HG03139 (cell line): ENCODE data around the gene MOB3A.

Experiments used
- ATAC-seq: cut with Tn5 transposase; IDR thresholded peaks from one replicate; pipeline ENCODE4 v1.9.1; 2021; ENCODE audit not compliant: unreplicated experiment

Gene MOB3A

DNA sequence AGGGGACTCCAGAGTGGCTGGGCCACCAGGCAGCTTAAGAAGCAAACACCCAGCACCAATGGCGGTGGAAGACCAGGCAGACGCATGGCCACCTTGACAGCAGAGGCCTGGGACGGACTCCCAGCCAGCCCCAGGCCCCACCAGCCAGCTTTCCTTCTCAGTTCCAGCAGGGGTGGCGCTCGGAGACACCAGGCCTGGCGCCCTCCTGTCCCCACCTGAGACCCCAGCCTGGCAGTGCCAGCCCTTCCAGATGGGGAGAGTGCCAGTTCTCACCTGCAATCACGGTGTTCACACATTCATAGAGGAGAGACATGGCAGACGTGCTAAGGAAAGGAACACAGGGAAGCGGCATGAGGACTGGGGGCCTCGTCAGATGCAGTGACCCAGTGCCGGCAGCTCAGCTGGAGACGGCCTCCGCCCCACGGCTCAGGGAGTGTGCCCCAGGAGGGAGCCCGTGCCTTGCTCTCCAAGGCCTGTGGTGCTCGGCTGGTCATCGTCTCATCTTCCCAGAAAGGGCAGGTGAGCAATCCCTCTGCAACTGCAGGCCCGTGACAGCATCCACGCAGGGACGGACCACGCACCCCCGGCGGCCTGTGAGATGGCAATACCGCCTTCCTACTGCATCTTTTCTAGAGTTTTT lies 30.9 kb upstream of the MOB3A start:
- no peak for ATAC-seq

GRCh38 chr19:2123682-2124387 lies 27.7 kb upstream of the MOB3A start:
- ATAC-seq, result no peak

DNA sequence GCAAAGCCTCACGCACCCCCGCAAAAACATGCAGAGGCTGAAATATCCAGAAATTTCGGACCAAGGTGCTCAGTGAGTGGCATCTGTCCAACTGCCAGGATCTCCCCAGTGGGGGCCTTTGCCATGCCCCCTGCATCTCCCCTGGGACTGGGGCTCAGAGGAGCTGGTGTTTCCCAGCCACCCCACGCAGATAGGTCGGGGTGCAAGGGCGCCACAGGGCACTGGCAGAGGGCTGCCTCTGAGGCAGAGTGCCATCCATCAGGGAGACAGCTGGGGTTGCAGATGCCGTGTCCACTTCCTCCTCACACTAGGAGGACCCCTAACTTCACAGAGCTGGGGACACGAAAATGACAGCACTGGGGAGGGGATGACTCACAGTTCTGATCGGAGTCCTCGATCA lies 26.9 kb upstream of the MOB3A start:
- ATAC-seq, result no peak

DNA sequence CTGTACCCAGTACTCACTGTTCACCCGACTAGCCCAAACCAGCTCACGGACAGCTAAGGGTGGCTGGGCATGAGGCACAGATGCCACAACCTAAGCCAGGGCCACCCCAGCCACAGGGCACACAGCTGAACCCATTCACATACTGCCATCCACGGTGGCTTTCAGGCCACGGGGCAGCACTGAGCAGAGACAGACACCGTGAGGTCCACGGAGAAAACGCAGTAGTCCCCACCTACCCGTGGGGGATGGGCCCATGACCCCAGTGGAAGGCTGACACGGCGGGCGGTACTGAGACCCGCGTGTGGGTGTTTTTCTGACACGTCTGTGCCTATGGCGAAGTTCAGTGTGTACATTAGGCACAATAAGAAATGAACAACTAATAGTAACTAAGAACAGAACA lies 26.1 kb upstream of the MOB3A start:
- no peak for ATAC-seq

- no peak for ATAC-seq
Observed at GRCh38 chr19:2121416-2122051, 25.4 kb upstream of the MOB3A start.

DNA sequence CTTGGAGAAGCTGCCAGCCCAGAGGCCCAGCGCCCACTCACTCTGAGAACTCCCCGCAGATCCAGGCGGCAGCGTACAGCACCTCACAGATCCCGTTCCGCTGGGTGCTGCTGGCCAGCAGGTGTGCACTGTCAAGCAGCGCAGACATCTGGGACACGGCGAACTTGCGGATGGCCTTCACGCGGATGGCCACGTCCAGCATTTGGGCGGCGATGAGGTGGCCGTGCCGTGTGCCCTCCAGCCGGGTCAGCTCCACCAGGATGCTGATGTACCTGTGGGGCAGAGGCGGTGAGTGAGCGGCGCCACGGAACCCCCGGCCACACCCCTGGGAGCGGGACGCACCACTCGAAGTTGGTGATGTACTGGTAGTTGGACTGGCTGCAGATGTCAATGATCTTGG lies 24.7 kb upstream of the MOB3A start:
- ATAC-seq, result no peak

DNA sequence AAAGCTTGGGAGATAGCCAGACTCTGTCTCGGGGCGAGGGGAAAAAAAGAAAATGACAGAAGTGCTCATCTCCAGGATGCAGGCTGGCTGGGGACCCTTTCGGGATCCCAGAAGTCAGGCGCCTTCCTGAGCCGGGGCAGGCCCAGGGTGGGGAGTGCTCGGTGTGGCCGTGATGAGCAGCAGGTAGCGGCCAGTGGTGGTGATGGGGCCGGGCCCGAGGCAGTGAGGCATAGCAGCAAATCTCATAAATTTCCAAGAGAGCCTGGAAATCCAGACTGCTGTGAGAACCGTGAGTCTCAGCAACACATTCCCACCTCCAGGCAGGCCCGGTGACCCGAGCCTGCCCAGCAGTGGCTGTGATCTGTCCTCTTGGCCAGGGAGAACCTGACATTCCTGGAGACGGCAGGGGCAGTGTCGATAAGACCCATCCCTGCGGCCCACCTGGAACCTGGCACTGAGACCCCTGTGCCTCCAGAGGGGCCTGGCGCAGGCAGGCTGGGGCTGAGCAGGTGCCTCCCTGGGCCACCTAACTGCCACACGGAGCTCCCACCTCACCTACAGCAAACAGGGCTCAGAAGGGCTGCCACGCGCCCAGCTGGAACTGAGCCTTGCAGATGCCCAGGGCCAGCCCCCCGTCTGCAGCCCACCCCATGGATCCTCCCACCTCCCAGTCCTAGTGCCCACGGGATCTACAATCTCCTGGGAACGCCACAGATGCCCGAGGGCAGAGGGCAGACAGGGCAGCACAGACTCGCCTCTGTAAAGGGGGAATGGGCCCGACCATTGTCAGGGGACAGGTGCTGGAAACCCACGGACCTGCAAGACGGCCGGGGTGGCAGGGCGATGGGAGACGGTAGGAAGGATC lies 24.0 kb upstream of the MOB3A start:
- ATAC-seq, result no peak

DNA sequence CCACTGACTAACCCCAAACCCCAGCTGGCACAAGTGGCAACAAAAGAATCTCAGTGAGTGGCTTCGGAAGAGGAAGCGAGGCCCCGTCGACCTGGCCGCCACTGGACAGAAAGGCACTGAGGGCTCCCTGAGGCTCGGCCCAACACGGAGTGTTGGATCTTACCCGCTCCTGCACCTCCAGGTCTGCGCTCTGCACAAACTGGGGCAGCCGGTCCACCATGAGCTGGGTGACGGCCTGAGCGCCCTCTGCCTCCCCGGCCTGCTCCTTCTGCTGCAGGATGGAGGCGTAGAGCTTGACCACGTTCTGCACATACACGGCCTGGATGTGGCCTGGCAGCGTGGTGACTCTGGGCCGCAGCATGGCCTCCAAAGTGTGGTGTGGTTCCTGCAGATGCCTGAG lies 22.3 kb upstream of the MOB3A start:
- no peak for ATAC-seq

GRCh38 chr19:2117215-2117960 lies 21.3 kb upstream of the MOB3A start:
- no peak for ATAC-seq

GRCh38 chr19:2116507-2116906 lies 20.4 kb upstream of the MOB3A start:
- ATAC-seq, result no peak

DNA sequence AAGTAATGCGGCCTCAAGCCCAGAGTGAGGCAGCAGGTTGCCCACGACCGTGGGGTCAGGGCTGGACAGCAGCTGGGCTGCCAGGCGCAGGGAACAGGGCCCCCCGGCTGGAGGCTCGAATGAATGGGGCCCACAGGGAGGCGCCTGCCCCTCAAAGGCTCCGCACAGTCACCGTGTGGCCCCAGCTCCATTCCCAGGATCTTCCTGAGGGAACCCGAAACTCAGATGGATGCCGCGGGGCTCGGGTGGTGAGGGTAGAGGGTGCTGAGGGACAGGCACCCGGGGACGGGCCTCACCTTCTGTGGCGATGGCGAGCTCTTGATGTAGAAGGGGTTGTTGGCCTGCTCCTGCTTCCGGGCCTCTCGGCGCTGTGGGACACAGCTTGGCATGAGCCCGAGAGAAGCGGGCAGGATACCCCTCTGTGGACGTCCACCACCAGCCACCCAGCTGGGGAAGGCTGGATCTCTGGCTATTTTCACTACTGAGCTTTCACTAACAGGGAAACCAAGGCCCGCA lies 19.8 kb upstream of the MOB3A start:
- no peak for ATAC-seq

GRCh38 chr19:2115324-2115723 lies 19.2 kb upstream of the MOB3A start:
- no peak for ATAC-seq

- ATAC-seq, result no peak
Observed at GRCh38 chr19:2114821-2115220, 18.7 kb upstream of the MOB3A start.

DNA sequence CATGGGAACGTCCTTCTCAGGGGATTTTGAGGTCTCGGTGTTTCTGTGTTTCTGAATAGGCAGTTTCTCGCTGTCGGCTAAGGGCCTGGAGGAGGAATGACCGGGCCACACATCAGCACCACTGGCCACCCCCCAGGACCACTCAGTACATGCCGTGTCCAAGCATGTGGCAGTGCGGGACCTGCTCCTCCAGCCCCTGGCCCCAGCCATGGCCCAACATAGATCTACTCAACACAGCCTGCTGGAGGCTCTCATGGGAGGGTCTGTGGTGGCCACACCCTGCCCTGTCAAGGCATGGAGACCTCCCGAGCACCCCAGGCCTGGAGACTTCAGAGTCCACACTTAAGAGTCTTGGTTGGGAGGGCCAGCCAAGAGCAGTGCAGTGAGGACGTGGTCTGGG lies 18.1 kb upstream of the MOB3A start:
- ATAC-seq, result no peak

GRCh38 chr19:2113439-2114211 lies 17.5 kb upstream of the MOB3A start:
- no peak for ATAC-seq

- ATAC-seq, result no peak
Observed at GRCh38 chr19:2112516-2113320, 16.6 kb upstream of the MOB3A start.

- ATAC-seq, result no peak
Observed at GRCh38 chr19:2111886-2112285, 15.8 kb upstream of the MOB3A start.

GRCh38 chr19:2111425-2111824 lies 15.3 kb upstream of the MOB3A start:
- ATAC-seq, result no peak

DNA sequence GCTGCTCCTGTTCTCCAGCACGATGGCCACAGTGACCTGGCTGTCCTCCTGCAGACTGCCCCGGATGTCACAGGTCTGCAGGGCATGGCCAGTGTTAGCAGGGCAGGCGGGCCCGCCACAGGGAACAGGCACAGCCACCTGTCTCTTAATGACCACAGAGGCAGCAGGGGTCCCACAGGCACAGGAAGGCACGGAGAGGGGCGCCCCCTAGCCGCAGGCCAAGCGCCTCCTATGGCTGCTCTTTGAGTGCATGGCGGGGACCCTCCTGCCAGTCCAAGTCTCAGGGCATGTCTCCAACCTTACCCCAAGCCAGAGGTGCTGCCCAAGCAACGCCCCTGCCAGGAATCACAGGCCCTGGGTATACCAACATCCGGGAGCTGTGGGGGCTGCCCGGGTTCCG lies 14.7 kb upstream of the MOB3A start:
- no peak for ATAC-seq
